Neuron (in vitro differentiated cells): ENCODE data around the gene CEP170.

Experiments used
- H2AFZ ChIP-seq: one replicate; pipeline ENCODE4 v1.6.1; 2013; ENCODE audit warnings: low read depth, mild to moderate bottlenecking, inconsistent platforms, low read length, moderate library complexity
- H3K27me3 ChIP-seq: one replicate; pipeline ENCODE4 v1.6.1; 2013; ENCODE audit warnings: low read length; ENCODE audit not compliant: insufficient read depth
- H3K36me3 ChIP-seq: one replicate; pipeline ENCODE4 v1.6.1; 2013; ENCODE audit warnings: low read length; ENCODE audit not compliant: insufficient read depth
- H3K4me1 ChIP-seq: one replicate; pipeline ENCODE4 v1.6.1; 2013; ENCODE audit warnings: low read length; ENCODE audit not compliant: insufficient read depth
- H3K4me3 ChIP-seq: 2 replicates; pipeline ENCODE4 v1.5.1; 2013; ENCODE audit warnings: mild to moderate bottlenecking, low read length, moderate library complexity
- H3K9me3 ChIP-seq: one replicate; pipeline ENCODE4 v1.6.1; 2013; ENCODE audit warnings: low read length

The CEP170 gene

GRCh38 chr1:243260221-243260880 is 5.3 kb upstream of the CEP170 start:
- no peak overlapping the region for H3K4me3 ChIP-seq
- H2AFZ ChIP-seq: no peak overlapping the region
- no peaks in the 10 kb centered on the region for H3K27me3 ChIP-seq
- no peaks in the 10 kb centered on the region for H3K9me3 ChIP-seq
- no peaks in the 10 kb centered on the region for H3K36me3 ChIP-seq
- H3K4me1 ChIP-seq: peaks cover 4% of the 10 kb centered on the region

GRCh38 chr1:243258731-243259130 is 3.6 kb upstream of the CEP170 start:
- H3K9me3 ChIP-seq: no peaks in the 10 kb centered on the region
- H2AFZ ChIP-seq: no peak overlapping the region
- no peaks in the 10 kb centered on the region for H3K36me3 ChIP-seq
- no peaks in the 10 kb centered on the region for H3K27me3 ChIP-seq
- peaks cover 4% of the 10 kb centered on the region for H3K4me1 ChIP-seq
- no peak overlapping the region for H3K4me3 ChIP-seq

GRCh38 chr1:243257189-243257588 is 2.1 kb upstream of the CEP170 start:
- H3K4me3 ChIP-seq: no peak overlapping the region
- peaks cover 6% of the 10 kb centered on the region for H3K4me1 ChIP-seq
- no peak overlapping the region for H2AFZ ChIP-seq
- H3K27me3 ChIP-seq: no peaks in the 10 kb centered on the region
- no peaks in the 10 kb centered on the region for H3K9me3 ChIP-seq
- no peaks in the 10 kb centered on the region for H3K36me3 ChIP-seq

GRCh38 chr1:243256590-243256989 is 1.5 kb upstream of the CEP170 start:
- Histone ChIP-seq H3K36me3 (no peaks in the 10 kb centered on the region), H3K4me3 (peak overlapping the region; percentile 84), H3K27me3 (no peaks in the 10 kb centered on the region), H3K4me1 (peaks cover 12% of the 10 kb centered on the region), H2AFZ (peak overlapping the region; percentile 83), H3K9me3 (no peaks in the 10 kb centered on the region)

GRCh38 chr1:243255791-243256512 is 871 bp upstream of the CEP170 start, which contains the start of gene SDCCAG8:
Gene SDCCAG8, plus strand, starts transcription at chr1:243256041. Its CDS starts 133 bp downstream, at chr1:243256174.
- no peaks in the 10 kb centered on the region for H3K9me3 ChIP-seq
- H2AFZ ChIP-seq: peak within 1 kb of the TSS; percentile 83
- H3K36me3 ChIP-seq: no peaks in the 10 kb centered on the region
- H3K27me3 ChIP-seq: no peaks in the 10 kb centered on the region
- H3K4me1 ChIP-seq: peaks cover 15% of the 10 kb centered on the region
- peak within 1 kb of the TSS; percentile 84 for H3K4me3 ChIP-seq

GRCh38 chr1:243254233-243254926 is 701 bp downstream of the CEP170 start:
- peak overlapping the region; percentile 84 for H3K4me3 ChIP-seq
- no peaks in the 10 kb centered on the region for H3K36me3 ChIP-seq
- no peaks in the 10 kb centered on the region for H3K27me3 ChIP-seq
- no peak overlapping the region for H2AFZ ChIP-seq
- peaks cover 15% of the 10 kb centered on the region for H3K4me1 ChIP-seq
- no peaks in the 10 kb centered on the region for H3K9me3 ChIP-seq

- Histone ChIP-seq H3K9me3 (no peaks in the 10 kb centered on the region), H3K27me3 (no peaks in the 10 kb centered on the region), H3K4me1 (peaks cover 15% of the 10 kb centered on the region), H3K36me3 (no peaks in the 10 kb centered on the region), H2AFZ (no peak overlapping the region), H3K4me3 (peak overlapping the region; percentile 84)
Observed at GRCh38 chr1:243253926-243254232, 1.2 kb downstream of the CEP170 start.

GRCh38 chr1:243253211-243253925 is 1.7 kb downstream of the CEP170 start:
- Histone ChIP-seq H3K27me3 (no peaks in the 10 kb centered on the region), H3K36me3 (no peaks in the 10 kb centered on the region), H3K4me3 (peak overlapping the region; percentile 84), H3K9me3 (no peaks in the 10 kb centered on the region), H2AFZ (no peak overlapping the region), H3K4me1 (peaks cover 15% of the 10 kb centered on the region)

- Histone ChIP-seq H3K36me3 (peaks cover 3% of the 10 kb centered on the region), H3K27me3 (no peaks in the 10 kb centered on the region), H3K4me1 (peaks cover 11% of the 10 kb centered on the region), H2AFZ (no peak overlapping the region), H3K4me3 (peak overlapping the region; percentile 84), H3K9me3 (no peaks in the 10 kb centered on the region)
Observed at GRCh38 chr1:243251539-243251938, 3.5 kb downstream of the CEP170 start.

- Histone ChIP-seq H3K4me1 (peaks cover 11% of the 10 kb centered on the region), H3K9me3 (peaks cover 1% of the 10 kb centered on the region), H3K4me3 (no peak overlapping the region)
Observed at GRCh38 chr1:243250102-243250501, 5.0 kb downstream of the CEP170 start.

GRCh38 chr1:243249214-243249613 is 5.9 kb downstream of the CEP170 start:
- Histone ChIP-seq H3K9me3 (peaks cover 1% of the 10 kb centered on the region), H3K4me3 (no peak overlapping the region), H2AFZ (no peak overlapping the region), H3K4me1 (peaks cover 11% of the 10 kb centered on the region), H3K36me3 (peaks cover 3% of the 10 kb centered on the region), H3K27me3 (no peaks in the 10 kb centered on the region)

More at GRCh38 chr1:243250102-243250501, 5.0 kb downstream of the CEP170 start:
- Histone ChIP-seq H3K36me3 (peaks cover 3% of the 10 kb centered on the region), H2AFZ (no peak overlapping the region), H3K27me3 (no peaks in the 10 kb centered on the region)

- no peak overlapping the region for H2AFZ ChIP-seq
Observed at GRCh38 chr1:243247901-243248300, 7.2 kb downstream of the CEP170 start.

GRCh38 chr1:243246916-243247315 is 8.2 kb downstream of the CEP170 start:
- peaks cover 7% of the 10 kb centered on the region for H3K4me1 ChIP-seq
- peaks cover 3% of the 10 kb centered on the region for H3K36me3 ChIP-seq

More at GRCh38 chr1:243247901-243248300, 7.2 kb downstream of the CEP170 start:
- H3K36me3 ChIP-seq: peaks cover 3% of the 10 kb centered on the region
- H3K4me1 ChIP-seq: peaks cover 9% of the 10 kb centered on the region
- no peak overlapping the region for H3K4me3 ChIP-seq
- H3K27me3 ChIP-seq: no peaks in the 10 kb centered on the region
- peaks cover 4% of the 10 kb centered on the region for H3K9me3 ChIP-seq

More at GRCh38 chr1:243246916-243247315, 8.2 kb downstream of the CEP170 start:
- no peaks in the 10 kb centered on the region for H3K27me3 ChIP-seq
- peaks cover 4% of the 10 kb centered on the region for H3K9me3 ChIP-seq
- no peak overlapping the region for H2AFZ ChIP-seq
- H3K4me3 ChIP-seq: no peak overlapping the region
